Uterus (tissue), 2 donors: ENCODE measurements around the gene LASP1NB.

Experiments used
- POLR2A ChIP-seq, 2 donors: fragments of 450-650 bp; IDR thresholded peaks; one replicate each; pipeline ENCODE4 v1.6.1; 2016; ENCODE audit warnings: antibody characterized with exemption in 2 of 2, mild to moderate bottlenecking in 1 of 2, moderate library complexity in 1 of 2
- TF ChIP-seq, protein P1 (sequence below), 4 experiments: fragments of 200-600 bp in 2 of 4; fragments of 450-650 bp in 2 of 4; sonication (generic) in 2 of 4; IDR thresholded peaks; one replicate each; pipeline ENCODE4 v1.5.1; 2016 to 2019; ENCODE audit warnings: antibody characterized with exemption in 4 of 4, mild to moderate bottlenecking in 2 of 4, moderate library complexity in 1 of 4

- TF ChIP-seq, protein P1, sequence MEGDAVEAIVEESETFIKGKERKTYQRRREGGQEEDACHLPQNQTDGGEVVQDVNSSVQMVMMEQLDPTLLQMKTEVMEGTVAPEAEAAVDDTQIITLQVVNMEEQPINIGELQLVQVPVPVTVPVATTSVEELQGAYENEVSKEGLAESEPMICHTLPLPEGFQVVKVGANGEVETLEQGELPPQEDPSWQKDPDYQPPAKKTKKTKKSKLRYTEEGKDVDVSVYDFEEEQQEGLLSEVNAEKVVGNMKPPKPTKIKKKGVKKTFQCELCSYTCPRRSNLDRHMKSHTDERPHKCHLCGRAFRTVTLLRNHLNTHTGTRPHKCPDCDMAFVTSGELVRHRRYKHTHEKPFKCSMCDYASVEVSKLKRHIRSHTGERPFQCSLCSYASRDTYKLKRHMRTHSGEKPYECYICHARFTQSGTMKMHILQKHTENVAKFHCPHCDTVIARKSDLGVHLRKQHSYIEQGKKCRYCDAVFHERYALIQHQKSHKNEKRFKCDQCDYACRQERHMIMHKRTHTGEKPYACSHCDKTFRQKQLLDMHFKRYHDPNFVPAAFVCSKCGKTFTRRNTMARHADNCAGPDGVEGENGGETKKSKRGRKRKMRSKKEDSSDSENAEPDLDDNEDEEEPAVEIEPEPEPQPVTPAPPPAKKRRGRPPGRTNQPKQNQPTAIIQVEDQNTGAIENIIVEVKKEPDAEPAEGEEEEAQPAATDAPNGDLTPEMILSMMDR (IDR thresholded peaks at IDR 0.05): no peak
- TF ChIP-seq POLR2A (IDR thresholded peaks at IDR 0.05): no peak
Observed at GRCh38 chr17:38958756-38959155, 33.3 kb downstream of the LASP1NB start.
